HG03565 (cell line): Measurements from ENCODE around the gene MAN1B1.

Source experiments
- ATAC-seq: cut with Tn5 transposase; IDR thresholded peaks from one replicate; pipeline ENCODE4 v1.9.1; 2021; ENCODE audit warnings: mild to moderate bottlenecking, moderate library complexity; ENCODE audit not compliant: unreplicated experiment

Gene MAN1B1

DNA sequence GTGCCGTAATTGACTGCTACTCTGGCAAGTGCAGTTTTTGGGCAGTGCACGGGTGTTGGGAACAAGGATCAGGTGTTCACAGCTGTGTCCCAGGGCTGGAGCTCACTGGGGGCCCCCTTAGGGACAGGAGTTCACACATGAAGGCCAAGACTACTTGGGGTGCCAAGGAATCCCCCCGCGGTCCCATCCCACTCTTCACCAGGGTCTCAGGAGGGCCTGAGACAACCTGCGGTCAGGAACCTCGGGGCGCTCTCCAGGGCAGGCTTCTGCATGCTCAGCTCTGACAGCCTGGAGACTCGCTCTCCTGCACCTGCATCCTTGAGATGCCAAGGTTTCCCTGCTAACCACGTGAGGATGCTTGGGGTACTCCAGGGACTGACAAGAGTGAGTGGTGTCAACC, 2.3 kb upstream of the MAN1B1 start:
- ATAC-seq: no peak

GRCh38 chr9:137085920-137086530, 760 bp upstream of the MAN1B1 start:
- peak; percentile 2 for ATAC-seq

- ATAC-seq: no peak
These were observed 682 bp downstream of the MAN1B1 start for GRCh38 chr9:137087409-137087925.

- ATAC-seq: no peak
These were observed 1.3 kb downstream of the MAN1B1 start for GRCh38 chr9:137088121-137088520.

DNA sequence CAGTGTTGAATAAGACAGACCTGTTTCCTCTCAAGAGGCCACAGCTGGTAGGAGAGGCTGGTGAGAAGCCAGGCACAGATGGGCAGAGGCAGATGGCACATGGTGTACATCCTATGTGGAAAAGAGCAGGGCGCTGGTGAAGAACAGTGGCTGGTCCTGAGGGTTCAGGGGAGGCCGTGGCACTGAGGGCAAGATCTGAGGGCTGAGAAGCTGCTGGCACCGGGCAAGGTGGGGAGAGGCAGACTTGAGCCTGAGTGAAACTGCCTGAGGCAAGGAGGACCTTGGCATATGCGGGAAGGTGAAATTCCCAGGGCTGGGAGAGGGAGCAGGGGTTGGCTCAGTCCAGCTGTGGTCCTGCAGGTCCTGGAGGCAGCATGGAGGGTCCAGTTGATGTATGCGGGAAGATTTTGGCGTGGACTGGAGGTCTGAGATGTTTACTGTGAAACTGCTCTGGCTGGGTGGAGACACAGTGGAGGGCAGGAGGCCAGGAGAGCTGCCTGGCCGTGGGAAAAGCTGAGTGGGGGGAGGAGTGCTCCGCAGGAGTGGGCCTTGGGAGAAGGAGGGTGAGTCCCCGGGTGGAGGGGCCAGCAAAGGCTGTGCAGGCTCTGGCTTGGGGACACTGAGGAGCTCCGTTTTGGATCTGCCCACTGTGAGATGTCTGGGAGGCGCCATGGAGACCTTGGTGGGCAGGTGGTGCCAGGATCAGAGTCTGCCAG, 2.6 kb downstream of the MAN1B1 start:
- ATAC-seq: no peak

GRCh38 chr9:137095664-137096517, 9.1 kb downstream of the MAN1B1 start:
- ATAC-seq: peak; percentile 67

DNA sequence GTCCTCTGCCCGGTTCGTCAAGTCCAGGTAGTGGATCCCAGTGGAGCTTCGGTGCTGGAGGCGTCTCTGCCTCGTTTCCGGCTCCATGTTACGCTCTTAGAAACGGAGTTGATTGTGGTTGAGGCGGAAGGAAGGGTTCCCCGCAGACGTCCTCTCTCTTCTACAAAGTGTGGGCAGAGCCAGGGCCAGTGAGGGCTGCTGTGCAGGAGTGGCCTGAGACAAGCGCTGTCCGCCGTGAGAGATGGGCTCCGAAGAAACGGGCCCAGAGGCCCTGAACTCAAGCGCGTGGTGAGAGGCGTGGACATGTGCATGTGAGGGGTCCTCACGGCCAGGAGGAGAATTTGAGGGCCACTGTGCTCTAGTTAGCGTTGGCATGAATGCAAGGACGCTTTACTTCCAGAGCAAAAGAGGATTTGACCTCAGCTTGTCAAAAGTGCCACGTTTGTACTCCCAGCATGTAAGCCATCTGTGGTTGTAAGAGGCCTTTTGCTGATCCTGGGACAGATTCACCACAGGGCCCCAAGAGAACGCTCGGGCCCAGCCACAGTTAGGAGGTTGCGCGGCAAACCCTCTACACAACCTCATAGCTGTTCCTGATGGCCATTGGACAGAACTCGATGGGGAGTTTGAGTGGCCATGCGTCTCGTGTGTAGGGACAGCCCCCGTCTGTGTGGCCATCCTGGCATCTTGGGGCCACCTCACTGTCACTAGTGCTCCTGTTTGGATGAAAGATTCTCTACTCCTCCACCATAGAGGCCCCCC, 10.2 kb downstream of the MAN1B1 start:
- ATAC-seq: no peak

DNA sequence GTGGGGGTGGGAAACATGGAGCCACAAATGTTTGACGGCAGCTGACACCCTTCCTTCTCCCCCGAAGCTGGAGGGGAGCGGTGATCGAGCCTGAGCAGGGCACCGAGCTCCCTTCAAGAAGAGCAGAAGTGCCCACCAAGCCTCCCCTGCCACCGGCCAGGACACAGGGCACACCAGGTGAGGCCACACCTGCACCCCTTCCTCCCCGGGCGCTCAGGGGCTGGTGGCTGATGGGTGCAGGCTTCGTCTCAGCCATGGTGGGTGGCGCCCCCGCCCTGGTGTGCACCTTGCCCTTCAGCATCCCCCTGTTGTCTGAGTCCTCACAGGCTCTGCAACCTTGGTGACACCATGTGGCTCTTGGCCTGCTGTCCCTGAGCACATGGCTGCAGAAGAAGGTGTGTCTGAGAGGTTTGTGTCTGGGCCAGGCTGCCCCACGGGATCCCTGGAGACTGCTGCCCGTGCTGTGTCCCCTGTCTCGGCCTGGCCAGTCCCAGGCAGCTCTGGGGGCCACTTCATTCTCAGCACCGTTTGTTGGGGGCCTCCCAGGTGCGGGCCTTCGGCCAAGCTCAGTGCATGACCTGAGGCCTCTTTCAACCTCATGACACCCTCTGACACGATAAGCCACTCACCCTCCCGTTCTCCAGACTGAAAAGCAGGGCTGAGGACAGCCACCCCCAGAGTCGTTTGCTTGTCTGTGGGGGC, 11.1 kb downstream of the MAN1B1 start:
- ATAC-seq: no peak

DNA sequence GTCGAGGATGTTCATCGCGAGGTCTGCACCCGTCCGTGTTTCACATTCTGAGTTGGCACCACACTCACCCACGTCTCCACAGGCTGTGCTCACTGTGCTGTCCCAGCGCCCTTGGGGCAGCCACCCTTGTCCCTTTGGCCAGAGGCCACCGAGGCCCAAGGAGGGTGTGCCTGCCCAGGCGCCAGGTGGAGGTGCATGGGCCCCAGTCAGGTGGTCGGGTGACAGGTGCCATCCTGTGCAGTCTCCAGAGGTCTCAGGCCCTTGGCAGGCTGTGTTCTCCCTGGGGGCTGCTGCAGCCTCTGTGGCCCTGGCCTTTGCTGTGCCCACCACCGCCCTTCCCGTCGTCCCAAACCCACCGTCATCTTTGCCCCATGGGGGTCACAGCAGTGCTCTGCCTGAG, 12.4 kb downstream of the MAN1B1 start:
- ATAC-seq: no peak

GRCh38 chr9:137103206-137103999, 16.6 kb downstream of the MAN1B1 start:
- no peak for ATAC-seq

DNA sequence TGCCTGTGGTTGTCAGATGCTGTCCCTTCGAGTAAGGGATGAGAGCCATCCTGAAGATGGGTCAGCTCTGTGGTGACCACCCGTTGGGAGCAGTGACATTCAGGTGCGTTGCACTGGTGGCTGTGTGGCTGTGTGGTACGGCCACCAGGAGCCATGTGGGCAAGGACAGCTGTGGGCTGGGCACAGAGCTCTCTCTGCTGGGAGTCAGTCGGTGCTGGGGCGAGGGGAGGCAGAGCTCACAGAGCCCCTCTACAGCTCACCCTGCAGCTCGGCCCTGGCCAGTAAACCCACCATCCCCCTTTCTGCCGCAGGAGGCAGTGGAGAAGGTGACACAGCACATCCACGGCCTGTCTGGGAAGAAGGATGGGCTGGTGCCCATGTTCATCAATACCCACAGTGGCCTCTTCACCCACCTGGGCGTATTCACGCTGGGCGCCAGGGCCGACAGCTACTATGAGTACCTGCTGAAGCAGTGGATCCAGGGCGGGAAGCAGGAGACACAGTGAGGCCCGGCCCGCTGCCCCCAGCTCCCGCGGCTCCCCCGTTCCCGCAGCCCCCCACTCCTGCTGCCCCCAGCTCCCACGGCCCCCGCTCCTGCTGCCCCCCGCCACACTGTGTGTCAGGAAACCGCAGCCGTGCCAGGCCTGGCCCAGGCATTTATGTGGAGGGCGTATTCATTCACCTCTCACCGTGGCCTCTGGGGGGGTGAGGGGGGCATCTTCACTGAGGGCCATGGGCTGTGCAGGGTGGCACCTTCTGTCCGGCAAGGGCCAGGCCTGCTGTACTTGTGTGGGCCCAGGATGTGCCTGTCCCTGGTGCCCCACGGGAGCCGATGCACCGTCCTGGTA, 19.3 kb downstream of the MAN1B1 start:
- no peak for ATAC-seq

- no peak for ATAC-seq
These were observed 20.0 kb downstream of the MAN1B1 start for GRCh38 chr9:137106662-137107250.

DNA sequence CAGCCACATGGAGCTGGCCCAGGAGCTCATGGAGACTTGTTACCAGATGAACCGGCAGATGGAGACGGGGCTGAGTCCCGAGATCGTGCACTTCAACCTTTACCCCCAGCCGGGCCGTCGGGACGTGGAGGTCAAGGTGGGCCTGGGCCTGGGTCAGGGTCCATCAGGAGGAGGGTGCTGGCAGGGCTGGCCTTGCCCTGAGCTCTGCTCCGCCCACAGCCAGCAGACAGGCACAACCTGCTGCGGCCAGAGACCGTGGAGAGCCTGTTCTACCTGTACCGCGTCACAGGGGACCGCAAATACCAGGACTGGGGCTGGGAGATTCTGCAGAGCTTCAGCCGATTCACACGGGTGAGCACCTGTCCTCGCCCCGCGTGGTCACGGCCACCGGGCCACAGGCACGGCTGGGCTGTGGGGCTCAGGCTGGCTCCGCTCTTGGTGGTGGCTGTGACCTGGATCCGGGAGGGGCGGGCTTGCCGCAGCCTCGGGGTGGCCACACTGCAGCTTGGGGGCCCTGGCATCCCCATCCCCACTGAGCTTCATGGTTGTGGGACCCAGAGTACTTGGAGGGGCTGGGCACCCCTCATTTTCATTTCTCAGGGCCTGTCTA, 20.6 kb downstream of the MAN1B1 start:
- no peak for ATAC-seq

DNA sequence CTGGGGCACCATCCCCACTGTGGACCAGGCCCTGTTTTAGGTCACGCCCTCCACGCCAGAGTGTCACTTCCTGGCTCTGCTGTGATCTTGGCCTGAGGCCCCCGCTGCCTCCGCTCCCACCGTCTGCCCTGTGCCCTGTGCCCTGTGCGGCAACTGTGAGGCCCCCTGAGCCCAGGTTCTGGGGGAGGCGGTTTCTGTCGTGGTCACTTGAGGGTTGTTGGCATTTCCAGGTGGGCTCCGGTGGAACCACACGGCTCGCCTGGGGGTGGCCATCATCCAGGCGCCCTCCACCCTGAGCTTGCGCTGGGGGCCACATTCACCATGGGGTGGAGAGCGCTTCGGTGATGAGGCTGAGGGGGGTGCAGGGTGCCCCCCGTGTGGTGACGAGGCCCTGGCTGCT, 21.2 kb downstream of the MAN1B1 start:
- no peak for ATAC-seq

DNA sequence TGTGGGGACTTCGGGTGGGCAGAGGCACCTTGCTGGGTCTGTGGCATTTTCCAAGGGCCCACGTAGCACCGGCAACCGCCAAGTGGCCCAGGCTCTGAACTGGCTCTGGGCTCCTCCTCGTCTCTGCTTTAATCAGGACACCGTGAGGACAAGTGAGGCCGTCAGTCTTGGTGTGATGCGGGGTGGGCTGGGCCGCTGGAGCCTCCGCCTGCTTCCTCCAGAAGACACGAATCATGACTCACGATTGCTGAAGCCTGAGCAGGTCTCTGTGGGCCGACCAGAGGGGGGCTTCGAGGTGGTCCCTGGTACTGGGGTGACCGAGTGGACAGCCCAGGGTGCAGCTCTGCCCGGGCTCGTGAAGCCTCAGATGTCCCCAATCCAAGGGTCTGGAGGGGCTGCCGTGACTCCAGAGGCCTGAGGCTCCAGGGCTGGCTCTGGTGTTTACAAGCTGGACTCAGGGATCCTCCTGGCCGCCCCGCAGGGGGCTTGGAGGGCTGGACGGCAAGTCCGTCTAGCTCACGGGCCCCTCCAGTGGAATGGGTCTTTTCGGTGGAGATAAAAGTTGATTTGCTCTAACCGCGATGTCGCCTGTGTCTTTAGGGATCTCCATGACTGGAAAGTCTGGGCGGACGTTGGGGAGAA, 21.9 kb downstream of the MAN1B1 start:
- no peak for ATAC-seq

DNA sequence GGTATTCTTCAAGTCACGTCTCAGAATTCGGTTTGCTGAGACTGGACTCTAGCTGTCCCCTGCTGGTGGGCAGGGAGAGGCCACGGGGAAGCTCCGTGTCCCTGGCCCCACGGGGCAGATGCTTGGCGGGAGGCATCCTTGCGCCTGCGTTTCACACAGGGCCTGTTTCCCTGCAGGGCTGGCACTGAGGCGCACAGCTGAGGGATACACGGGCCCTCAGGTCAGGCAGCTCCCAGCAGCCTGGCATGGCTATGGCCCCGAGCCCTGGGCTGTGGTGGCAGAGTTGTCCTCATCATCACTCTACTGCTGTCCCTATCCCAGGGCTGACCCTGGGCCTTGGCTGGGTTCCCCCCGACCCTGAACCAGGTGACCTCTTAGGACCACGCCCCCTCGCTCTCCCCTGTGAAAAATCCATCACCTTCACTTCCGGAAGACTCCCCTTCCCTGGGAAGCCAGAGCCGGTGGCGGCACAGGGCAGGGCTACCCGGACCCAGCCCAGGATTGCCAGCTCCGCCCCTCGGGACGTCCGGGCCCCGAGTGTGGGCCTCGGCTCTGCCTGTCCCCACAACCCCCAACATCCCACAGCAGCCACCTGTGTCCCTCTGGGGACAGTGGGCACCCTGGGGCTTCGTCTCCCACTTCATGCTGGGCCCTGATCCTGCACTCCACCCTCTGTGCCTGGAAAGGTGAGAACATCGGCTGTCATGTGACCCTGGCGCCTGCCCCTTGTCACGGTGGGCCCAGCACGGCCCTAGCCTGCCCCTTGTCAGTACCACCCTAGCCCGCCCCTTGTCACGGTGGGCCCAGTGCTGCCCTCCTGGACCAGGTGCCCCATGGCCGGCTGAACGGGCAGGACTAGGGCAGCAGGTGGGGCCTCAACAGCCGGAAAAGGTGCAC, 22.7 kb downstream of the MAN1B1 start:
- ATAC-seq: no peak
